Glutamatergic neuron (in vitro differentiated cells): ENCODE measurements around the gene HOXB1. TPM values are rescaled to one million over a fixed set of nuclear protein-coding genes. Genes with fewer than 3 reads are reported as not detected.

Source experiments
- DNase-seq: peaks from one replicate; pipeline ENCODE4 v3.0.0; 2022
- H3K27ac Mint-ChIP-seq: one replicate; pipeline ENCODE4 v1.8.0; 2020; ENCODE audit warnings: mild to moderate bottlenecking, mixed read lengths, inconsistent platforms; ENCODE audit not compliant: unreplicated experiment
- H3K27me3 Mint-ChIP-seq: one replicate; pipeline ENCODE4 v1.8.0; 2020; ENCODE audit warnings: mild to moderate bottlenecking, moderate library complexity, mixed read lengths, inconsistent platforms; ENCODE audit not compliant: unreplicated experiment
- H3K36me3 Mint-ChIP-seq: one replicate; pipeline ENCODE4 v1.8.0; 2020; ENCODE audit warnings: mild to moderate bottlenecking, mixed read lengths, inconsistent platforms; ENCODE audit not compliant: unreplicated experiment
- H3K4me1 Mint-ChIP-seq: one replicate; pipeline ENCODE4 v1.8.0; 2020; ENCODE audit warnings: mild to moderate bottlenecking, low read depth, mixed read lengths, inconsistent platforms; ENCODE audit not compliant: unreplicated experiment
- H3K4me3 Mint-ChIP-seq: one replicate; pipeline ENCODE4 v1.8.0; 2020; ENCODE audit warnings: mild to moderate bottlenecking, mixed read lengths, inconsistent platforms; ENCODE audit not compliant: unreplicated experiment
- H3K9me3 Mint-ChIP-seq: one replicate; pipeline ENCODE4 v1.8.0; 2020; ENCODE audit warnings: mild to moderate bottlenecking, moderate library complexity, mixed read lengths, inconsistent platforms; ENCODE audit not compliant: unreplicated experiment
- total RNA-seq: library from RNA; stranded (reverse); fragmentation: NEBNext Ultra II Directional; extraction: Animal tissue kit (Norgen Biotek cat#: 25700); gene quantifications from one replicate; pipeline ENCODE4 v1.2.1, GENCODE V29; 2021; ENCODE audit not compliant: unreplicated experiment
- TF ChIP-seq, protein P1 (sequence below): fragments of 200-600 bp; sonication (generic); IDR thresholded peaks from one replicate; pipeline ENCODE4 v1.5.0; 2021; ENCODE audit not compliant: partially characterized antibody, unreplicated experiment

HOXB1 gene
- total RNA-seq, 1 donor from 2014 or later: not detected

DNA sequence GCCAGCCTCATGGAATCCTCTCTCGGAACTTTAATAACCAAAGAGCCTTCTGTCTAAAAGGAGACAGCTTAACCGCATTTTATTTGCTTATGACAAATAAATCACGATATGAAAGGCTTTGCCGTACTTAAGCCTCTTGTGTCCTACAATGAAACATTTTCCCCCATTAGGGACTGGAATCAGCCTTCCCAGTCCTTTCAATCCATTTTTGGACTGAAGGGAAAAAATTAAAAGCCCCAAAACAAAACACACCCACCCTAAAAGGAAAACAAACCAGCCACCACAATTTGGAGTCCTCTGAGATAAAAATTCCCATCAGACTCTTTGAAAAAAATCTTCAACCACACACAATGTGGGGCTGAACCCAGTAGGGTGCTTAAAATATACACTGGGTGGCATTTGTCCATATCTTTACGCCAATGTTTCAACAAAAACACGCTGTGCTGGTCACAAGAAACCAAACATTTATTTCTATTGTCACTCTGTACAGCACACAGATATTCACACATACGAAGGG is 44.3 kb upstream of the HOXB1 start:
- TF ChIP-seq, protein P1, sequence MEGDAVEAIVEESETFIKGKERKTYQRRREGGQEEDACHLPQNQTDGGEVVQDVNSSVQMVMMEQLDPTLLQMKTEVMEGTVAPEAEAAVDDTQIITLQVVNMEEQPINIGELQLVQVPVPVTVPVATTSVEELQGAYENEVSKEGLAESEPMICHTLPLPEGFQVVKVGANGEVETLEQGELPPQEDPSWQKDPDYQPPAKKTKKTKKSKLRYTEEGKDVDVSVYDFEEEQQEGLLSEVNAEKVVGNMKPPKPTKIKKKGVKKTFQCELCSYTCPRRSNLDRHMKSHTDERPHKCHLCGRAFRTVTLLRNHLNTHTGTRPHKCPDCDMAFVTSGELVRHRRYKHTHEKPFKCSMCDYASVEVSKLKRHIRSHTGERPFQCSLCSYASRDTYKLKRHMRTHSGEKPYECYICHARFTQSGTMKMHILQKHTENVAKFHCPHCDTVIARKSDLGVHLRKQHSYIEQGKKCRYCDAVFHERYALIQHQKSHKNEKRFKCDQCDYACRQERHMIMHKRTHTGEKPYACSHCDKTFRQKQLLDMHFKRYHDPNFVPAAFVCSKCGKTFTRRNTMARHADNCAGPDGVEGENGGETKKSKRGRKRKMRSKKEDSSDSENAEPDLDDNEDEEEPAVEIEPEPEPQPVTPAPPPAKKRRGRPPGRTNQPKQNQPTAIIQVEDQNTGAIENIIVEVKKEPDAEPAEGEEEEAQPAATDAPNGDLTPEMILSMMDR: no peak
- DNase-seq: no peak
- H3K27me3 Mint-ChIP-seq: peaks cover 51% of the 10 kb centered on the region
- no peak overlapping the region for H3K27ac Mint-ChIP-seq
- H3K9me3 Mint-ChIP-seq: peaks cover 17% of the 10 kb centered on the region
- H3K4me1 Mint-ChIP-seq: no peaks in the 10 kb centered on the region
- H3K36me3 Mint-ChIP-seq: no peaks in the 10 kb centered on the region
- H3K4me3 Mint-ChIP-seq: no peak overlapping the region

DNA sequence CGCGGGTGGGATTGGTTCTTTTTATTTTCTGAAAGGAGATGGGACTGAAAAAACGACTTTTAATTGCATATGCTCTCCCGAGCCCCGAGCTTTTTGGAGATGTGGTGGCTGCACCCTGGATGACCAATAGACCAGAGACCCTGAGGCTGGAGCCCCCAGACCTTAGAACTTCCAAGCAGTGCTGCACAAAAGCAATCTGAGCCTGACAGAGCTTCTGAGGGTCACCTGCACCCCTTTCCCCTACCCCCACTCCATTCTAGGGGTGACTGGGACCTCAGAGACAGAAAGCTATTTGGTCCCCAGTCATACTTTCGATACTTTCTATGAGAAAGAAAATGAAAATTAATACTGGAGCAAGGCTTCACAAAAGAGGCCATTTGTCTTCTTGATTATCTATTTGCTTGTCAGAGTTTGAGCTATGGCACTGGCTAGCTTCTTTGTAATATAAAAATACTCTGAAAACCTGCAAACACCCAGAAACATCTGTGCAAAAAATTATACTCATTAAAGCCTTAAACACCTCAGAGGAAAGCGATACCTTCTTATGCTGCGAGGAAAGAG is 43.8 kb upstream of the HOXB1 start:
- no peak for DNase-seq
- TF ChIP-seq, protein P1: no peak
- Mint-ChIP-seq H3K27ac (no peak overlapping the region), H3K27me3 (peaks cover 47% of the 10 kb centered on the region), H3K36me3 (no peaks in the 10 kb centered on the region), H3K4me1 (no peaks in the 10 kb centered on the region), H3K4me3 (no peak overlapping the region), H3K9me3 (peaks cover 15% of the 10 kb centered on the region)

DNA sequence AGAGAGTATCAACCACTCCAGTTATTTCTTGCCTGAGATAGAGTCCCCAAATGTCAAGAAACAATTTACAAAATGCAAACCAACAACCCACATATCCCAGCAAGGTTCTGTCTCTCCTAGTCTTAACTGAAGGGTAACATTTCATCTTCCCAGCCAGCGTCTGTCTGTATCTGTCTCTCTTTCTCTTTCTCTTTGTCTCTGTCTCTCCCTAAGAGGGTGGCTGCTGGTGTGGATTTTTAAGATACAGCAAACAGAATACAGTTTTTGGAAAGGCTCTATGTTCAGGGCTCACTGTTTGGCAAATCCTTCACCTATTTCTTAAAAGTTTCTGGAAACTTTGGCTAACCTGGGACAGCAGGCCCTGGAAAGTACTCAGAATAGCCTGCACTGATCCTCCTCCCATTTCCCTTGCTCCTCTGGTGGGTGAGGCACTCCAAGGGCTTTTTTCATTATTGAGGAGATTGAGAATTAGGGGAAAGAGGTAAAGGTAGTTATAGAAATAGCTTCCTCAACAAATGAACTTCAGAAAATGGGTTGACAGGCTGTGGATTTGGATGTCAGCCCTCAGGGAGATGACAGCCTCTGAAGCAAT is 41.1 kb upstream of the HOXB1 start:
- Mint-ChIP-seq H3K36me3 (no peaks in the 10 kb centered on the region), H3K27ac (no peak overlapping the region), H3K4me3 (no peak overlapping the region), H3K27me3 (peaks cover 42% of the 10 kb centered on the region), H3K4me1 (no peaks in the 10 kb centered on the region), H3K9me3 (peaks cover 10% of the 10 kb centered on the region)
- DNase-seq: no peak
- TF ChIP-seq, protein P1: no peak

DNA sequence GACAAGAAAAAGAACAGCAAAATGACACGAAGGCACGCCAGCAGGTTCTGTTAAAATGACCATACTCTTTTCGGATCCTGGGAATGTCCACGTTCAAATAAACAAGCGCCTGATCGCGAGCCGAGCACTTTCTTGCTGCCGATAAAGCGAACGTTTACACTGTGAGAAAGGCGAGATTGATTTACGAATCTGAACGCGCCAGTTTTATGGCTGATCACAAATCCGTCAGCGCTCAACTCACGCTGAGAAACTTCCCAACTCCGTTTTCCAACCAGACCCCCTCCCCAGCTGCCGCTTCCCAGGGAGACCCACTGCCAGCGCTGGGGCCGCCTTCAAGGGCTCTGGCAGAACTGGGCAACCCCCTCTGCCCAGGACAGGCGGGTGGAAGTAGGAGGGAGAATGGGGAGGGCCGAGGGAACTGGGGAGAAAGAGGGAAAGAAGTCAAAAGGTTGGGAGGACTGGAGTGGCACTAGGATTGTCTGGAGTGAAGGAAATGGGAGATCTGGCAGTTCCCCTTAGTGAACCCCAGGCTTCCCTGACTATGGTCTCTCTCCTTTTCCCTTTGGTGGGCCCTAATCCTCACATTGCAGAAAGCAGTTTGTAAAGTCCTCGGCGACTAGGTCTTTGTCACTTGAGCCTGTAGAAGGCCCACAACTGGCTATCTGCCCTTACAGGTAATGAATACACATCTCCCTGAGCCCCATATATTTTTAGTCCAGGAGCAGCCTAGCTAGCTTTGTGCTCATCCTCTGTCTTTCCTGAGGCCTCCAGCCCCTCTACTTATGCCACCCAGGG is 40.4 kb upstream of the HOXB1 start:
- Mint-ChIP-seq H3K27ac (no peak overlapping the region), H3K4me1 (no peaks in the 10 kb centered on the region), H3K36me3 (no peaks in the 10 kb centered on the region), H3K9me3 (peaks cover 10% of the 10 kb centered on the region), H3K4me3 (no peak overlapping the region), H3K27me3 (peaks cover 42% of the 10 kb centered on the region)
- no peak for DNase-seq
- TF ChIP-seq, protein P1: no peak
